Panc1 (cell line): ENCODE results near the gene RPRD1B. TPM values are rescaled to one million over a fixed set of nuclear protein-coding genes. Genes with fewer than 3 reads are reported as not detected.
A peak's percentile ranks its signal among the peaks of the same experiment; 100 is the strongest.

Experiments used
- ATAC-seq: fragments of 200-7000 bp; cut with Tn5 transposase; 2 replicates; pipeline ENCODE4 v1.9.1; 2020; ENCODE audit warnings: mild to moderate bottlenecking, moderate library complexity
- BruUV-seq: library from RNA; stranded (reverse); fragments of 400-500 nt; replicated peaks from 2 replicates; lab custom pipeline; 2021; lab: Mats Ljungman, UMichigan
- CTCF ChIA-PET: fragments of 300-600 bp; sonication (Branson Sonifier 250); formaldehyde crosslinking; loops from one replicate; lab custom pipeline; 2022; ENCODE audit warnings: antibody characterized with exemption; lab: Charles Lee
- POLR2A ChIA-PET: fragments of 300-600 bp; sonication (Branson Sonifier 250); formaldehyde crosslinking; loops from one replicate; lab custom pipeline; 2022; ENCODE audit warnings: antibody characterized with exemption; lab: Charles Lee
- DNase-seq: peaks from one replicate; pipeline ENCODE4 v3.0.0-alpha.2; 2010; ENCODE audit warnings: low read depth, low spot score
- H3K27ac ChIP-seq: 2 replicates; pipeline ENCODE4 v1.5.1; 2011; ENCODE audit warnings: mild to moderate bottlenecking, low read length, inconsistent platforms
- H3K27me3 ChIP-seq: fragments of 200-500 bp; sonication (Bioruptor generic); 2 replicates; pipeline ENCODE4 v1.6.0; 2014; ENCODE audit warnings: low read length, inconsistent platforms; ENCODE audit not compliant: control insufficient read depth, insufficient read depth
- H3K36me3 ChIP-seq: fragments of 200-500 bp; sonication (Bioruptor generic); 2 replicates; pipeline ENCODE4 v1.5.1; 2014; ENCODE audit warnings: inconsistent platforms, mild to moderate bottlenecking, low read length, moderate library complexity; ENCODE audit not compliant: control insufficient read depth, insufficient read depth
- H3K4me1 ChIP-seq: 2 replicates; pipeline ENCODE4 v1.5.1; 2011; ENCODE audit warnings: inconsistent platforms, mild to moderate bottlenecking, low read length, moderate library complexity; ENCODE audit not compliant: control insufficient read depth, insufficient read depth
- H3K4me3 ChIP-seq, 2 experiments: 2 replicates each; pipeline ENCODE4 v1.5.1; 2011 to 2012; ENCODE audit warnings: low read depth in 2 of 2, low read length in 2 of 2, mild to moderate bottlenecking in 2 of 2, inconsistent platforms in 1 of 2, moderate library complexity in 1 of 2
- H3K9me3 ChIP-seq: fragments of 200-500 bp; sonication (Bioruptor generic); 2 replicates; pipeline ENCODE4 v1.5.1; 2014; ENCODE audit warnings: low read depth, mild to moderate bottlenecking, inconsistent platforms, low read length, moderate library complexity; ENCODE audit not compliant: control insufficient read depth, insufficient read depth
- POLR2AphosphoS5 ChIP-seq: IDR thresholded peaks from 2 replicates; pipeline ENCODE4 v1.6.1; 2012; ENCODE audit warnings: mild to moderate bottlenecking, low read depth, low read length, moderate library complexity
- SIN3A ChIP-seq: IDR thresholded peaks from 2 replicates; pipeline ENCODE4 v1.6.1; 2012; ENCODE audit warnings: low read depth, mild to moderate bottlenecking, low read length, moderate library complexity, borderline replicate concordance; ENCODE audit not compliant: insufficient read depth
- TCF7L2 ChIP-seq: IDR thresholded peaks from 2 replicates; pipeline ENCODE4 v1.6.1; 2011; ENCODE audit warnings: mild to moderate bottlenecking, low read depth, low read length, inconsistent platforms
- in situ Hi-C: cut with HindIII; loops from 2 replicates; pipeline ENCODE4 v1.10.0; 2016; ENCODE audit warnings: low sequenced_read_pairs, low pct_unique_long_range_greater_than_20kb
- intact Hi-C: fragments of 100-400 bp; cut with micrococcal nuclease; formaldehyde crosslinking; loops from one replicate; pipeline ENCODE4 v1.10.0; 2022; ENCODE audit not compliant: unreplicated experiment
- total RNA-seq: library from RNA; stranded (reverse); gene quantifications from one replicate; pipeline ENCODE4 v1.2.1, GENCODE V29; 2021; ENCODE audit not compliant: unreplicated experiment
- TF ChIP-seq, protein P1 (sequence below), 2 experiments: IDR thresholded peaks; 2 replicates each; pipeline ENCODE4 v1.6.1; 2011 to 2012; ENCODE audit warnings: low read depth in 2 of 2, control low read depth in 1 of 2, low read length in 1 of 2, mild to moderate bottlenecking in 1 of 2, moderate library complexity in 1 of 2; ENCODE audit not compliant: insufficient read depth in 1 of 2
- TF ChIP-seq, protein P2 (sequence below): fragments of 450-650 bp; IDR thresholded peaks from 2 replicates; pipeline ENCODE4 v1.5.1; 2017; ENCODE audit warnings: mild to moderate bottlenecking

Gene RPRD1B
- total RNA-seq, 1 experiment from 2014 or later: 33.6 TPM

DNA sequence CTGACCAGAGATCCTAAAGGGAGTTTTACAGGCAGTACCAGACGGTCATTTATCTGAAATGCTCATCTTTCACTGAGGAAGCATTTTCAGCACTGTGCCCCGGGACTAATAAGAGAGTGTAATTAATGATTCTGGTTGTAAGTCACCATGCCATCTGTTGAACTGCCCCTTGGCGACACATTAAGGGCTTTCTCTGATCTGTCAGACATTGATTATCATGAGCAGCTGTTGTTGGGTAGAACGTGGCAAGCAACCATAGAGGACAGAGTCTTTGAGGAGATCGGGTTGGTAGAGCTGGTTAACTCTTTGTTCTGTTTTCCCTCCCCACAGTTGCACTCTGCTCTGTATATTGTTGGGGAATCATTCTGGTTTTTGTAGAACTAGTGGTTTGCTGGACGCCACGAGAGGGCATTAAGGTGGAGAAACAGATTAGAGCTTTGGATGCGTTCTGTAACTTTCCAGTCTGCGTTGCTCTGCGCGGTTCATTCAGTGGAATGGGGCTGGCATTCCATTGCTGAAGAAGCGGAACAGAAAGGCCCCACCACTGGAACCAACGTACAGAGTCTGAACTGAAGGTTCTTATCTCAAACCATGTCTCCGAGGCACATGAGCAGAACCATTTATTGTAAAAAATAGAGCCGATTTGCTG, 34.3 kb downstream of the RPRD1B start:
- POLR2A ChIA-PET: interaction anchor here (0.6 kb wide), 1 partner anchor 30 kb away, joined by 4 read pairs; no protein-coding TSS in a partner anchor
- TF ChIP-seq, protein P1, sequence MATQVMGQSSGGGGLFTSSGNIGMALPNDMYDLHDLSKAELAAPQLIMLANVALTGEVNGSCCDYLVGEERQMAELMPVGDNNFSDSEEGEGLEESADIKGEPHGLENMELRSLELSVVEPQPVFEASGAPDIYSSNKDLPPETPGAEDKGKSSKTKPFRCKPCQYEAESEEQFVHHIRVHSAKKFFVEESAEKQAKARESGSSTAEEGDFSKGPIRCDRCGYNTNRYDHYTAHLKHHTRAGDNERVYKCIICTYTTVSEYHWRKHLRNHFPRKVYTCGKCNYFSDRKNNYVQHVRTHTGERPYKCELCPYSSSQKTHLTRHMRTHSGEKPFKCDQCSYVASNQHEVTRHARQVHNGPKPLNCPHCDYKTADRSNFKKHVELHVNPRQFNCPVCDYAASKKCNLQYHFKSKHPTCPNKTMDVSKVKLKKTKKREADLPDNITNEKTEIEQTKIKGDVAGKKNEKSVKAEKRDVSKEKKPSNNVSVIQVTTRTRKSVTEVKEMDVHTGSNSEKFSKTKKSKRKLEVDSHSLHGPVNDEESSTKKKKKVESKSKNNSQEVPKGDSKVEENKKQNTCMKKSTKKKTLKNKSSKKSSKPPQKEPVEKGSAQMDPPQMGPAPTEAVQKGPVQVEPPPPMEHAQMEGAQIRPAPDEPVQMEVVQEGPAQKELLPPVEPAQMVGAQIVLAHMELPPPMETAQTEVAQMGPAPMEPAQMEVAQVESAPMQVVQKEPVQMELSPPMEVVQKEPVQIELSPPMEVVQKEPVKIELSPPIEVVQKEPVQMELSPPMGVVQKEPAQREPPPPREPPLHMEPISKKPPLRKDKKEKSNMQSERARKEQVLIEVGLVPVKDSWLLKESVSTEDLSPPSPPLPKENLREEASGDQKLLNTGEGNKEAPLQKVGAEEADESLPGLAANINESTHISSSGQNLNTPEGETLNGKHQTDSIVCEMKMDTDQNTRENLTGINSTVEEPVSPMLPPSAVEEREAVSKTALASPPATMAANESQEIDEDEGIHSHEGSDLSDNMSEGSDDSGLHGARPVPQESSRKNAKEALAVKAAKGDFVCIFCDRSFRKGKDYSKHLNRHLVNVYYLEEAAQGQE (IDR thresholded peaks at IDR 0.05; ENCODE audit: insufficient read depth in 1 of 2, low read depth in 2 of 2, low read length in 1 of 2): no peak
- TF ChIP-seq SIN3A (no peak), POLR2AphosphoS5 (no peak), TCF7L2 (no peak)
- TF ChIP-seq, protein P2, sequence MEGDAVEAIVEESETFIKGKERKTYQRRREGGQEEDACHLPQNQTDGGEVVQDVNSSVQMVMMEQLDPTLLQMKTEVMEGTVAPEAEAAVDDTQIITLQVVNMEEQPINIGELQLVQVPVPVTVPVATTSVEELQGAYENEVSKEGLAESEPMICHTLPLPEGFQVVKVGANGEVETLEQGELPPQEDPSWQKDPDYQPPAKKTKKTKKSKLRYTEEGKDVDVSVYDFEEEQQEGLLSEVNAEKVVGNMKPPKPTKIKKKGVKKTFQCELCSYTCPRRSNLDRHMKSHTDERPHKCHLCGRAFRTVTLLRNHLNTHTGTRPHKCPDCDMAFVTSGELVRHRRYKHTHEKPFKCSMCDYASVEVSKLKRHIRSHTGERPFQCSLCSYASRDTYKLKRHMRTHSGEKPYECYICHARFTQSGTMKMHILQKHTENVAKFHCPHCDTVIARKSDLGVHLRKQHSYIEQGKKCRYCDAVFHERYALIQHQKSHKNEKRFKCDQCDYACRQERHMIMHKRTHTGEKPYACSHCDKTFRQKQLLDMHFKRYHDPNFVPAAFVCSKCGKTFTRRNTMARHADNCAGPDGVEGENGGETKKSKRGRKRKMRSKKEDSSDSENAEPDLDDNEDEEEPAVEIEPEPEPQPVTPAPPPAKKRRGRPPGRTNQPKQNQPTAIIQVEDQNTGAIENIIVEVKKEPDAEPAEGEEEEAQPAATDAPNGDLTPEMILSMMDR: no peak
- no peaks in the 10 kb centered on the region for H3K27me3 ChIP-seq
- H3K9me3 ChIP-seq: no peaks in the 10 kb centered on the region
- H3K4me1 ChIP-seq: peaks cover 2% of the 10 kb centered on the region; the same call in 1 of the 2 replicates
- in situ Hi-C loops (no loop called here), intact Hi-C loops (no loop called here)
- H3K27ac ChIP-seq: no peak overlapping the region
- H3K4me3 ChIP-seq: no peak overlapping the region
- H3K36me3 ChIP-seq: peaks cover 29% of the 10 kb centered on the region
- no peak for DNase-seq
- CTCF ChIA-PET: no interaction called here
- BruUV-seq: no TSS peak
- no peak for ATAC-seq

DNA sequence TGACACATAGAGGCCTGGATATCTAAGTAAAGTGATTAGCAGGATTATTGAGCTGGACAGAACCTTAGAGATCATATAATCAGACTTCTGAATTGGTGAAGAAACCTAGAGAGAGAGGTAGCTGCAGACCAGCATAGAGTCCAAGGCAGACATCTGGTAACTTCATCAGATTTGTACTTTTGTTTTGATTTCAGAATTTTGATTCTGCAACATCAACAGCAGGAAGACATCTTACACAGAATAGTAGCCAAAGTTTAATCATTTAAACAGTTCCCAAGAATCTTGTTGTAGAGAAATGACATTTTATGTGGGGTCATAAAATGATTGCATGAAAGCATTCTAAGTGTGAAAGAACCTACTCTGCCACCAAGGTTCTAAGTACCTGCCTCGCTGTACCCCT, 39.4 kb downstream of the RPRD1B start:
- in situ Hi-C loops (no loop called here), intact Hi-C loops (loop anchor here (5.0 kb wide), 2 partner anchors 94 to 149 kb away; partner anchors contain the start of gene TGM2)
- BruUV-seq: no TSS peak
- no peak overlapping the region for H3K4me3 ChIP-seq
- POLR2A ChIA-PET: interaction anchor here (0.6 kb wide), 1 partner anchor 115 kb away, joined by 5 read pairs; no protein-coding TSS in a partner anchor
- CTCF ChIA-PET: interaction anchor here (0.6 to 1.5 kb wide), 9 partner anchors 10 to 335 kb away, joined by 3 to 11 read pairs (median 5); partner anchors contain the start of gene TGM2
- H3K27me3 ChIP-seq: no peaks in the 10 kb centered on the region
- peaks cover 11% of the 10 kb centered on the region; the same call in 1 of the 2 replicates for H3K36me3 ChIP-seq
- peaks cover 21% of the 10 kb centered on the region; the same call in 1 of the 2 replicates for H3K4me1 ChIP-seq
- no peak for ATAC-seq
- H3K9me3 ChIP-seq: no peaks in the 10 kb centered on the region
- H3K27ac ChIP-seq: peak overlapping the region; percentile 70; the same call in 1 of the 2 replicates
- DNase-seq: no peak
- TF ChIP-seq SIN3A (no peak), TCF7L2 (no peak), POLR2AphosphoS5 (no peak)
- TF ChIP-seq, protein P1 (IDR thresholded peaks at IDR 0.05; ENCODE audit: insufficient read depth in 1 of 2, low read depth in 2 of 2, low read length in 1 of 2): no peak
- TF ChIP-seq, protein P2: no peak
